Measurements from ENCODE around the gene CCDC33. TPM values are rescaled to one million over a fixed set of nuclear protein-coding genes. Genes with fewer than 3 reads are reported as not detected.
"Not testable (repeated sequence)": the region's sequence is repeated elsewhere in the genome, so short reads cannot be mapped to it uniquely, and the experiment has no call there.

CCDC33 gene
- total RNA-seq, 1 donor from 2014 or later, result 0.52 TPM

DNA sequence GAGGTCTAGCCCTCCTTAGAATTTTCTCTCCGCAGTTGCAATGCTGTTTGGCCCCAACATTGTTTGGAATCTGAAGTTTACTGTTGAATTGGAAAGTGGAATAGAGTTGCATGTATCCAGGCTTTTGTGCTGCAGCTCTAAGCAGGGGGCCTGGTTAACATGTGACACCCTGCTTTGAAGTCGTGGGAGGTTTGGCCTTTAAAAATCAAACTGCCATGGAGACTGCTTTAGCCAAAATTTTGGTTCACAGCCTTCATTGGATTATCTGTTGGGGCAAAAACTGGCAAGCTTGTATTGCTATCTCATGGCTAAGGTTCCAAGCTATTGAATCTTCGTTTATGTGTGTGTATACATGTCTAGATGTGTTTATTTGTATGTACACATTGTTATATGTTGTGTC, 115.5 kb downstream of the CCDC33 start:
- H3K4me1 ChIP-seq (ENCODE audit: control insufficient read depth in 3 of 3, insufficient read depth in 3 of 3, low read length in 3 of 3), result no peaks in the 10 kb centered on the region
- H3K27ac ChIP-seq (ENCODE audit: low read depth, low read length), result no peak overlapping the region
- H3K9ac ChIP-seq (ENCODE audit: low read depth in 1 of 3, low read length in 3 of 3), result no peak overlapping the region
- H3K4me3 ChIP-seq (ENCODE audit: low read length in 3 of 3), result no peak overlapping the region
- peaks cover 0 to 3% (median 2%) of the 10 kb centered on the region in 3 donors for H3K27me3 ChIP-seq (ENCODE audit: control insufficient read depth in 3 of 3, insufficient read depth in 3 of 3, low read length in 3 of 3)
- H3K9me3 ChIP-seq (ENCODE audit: control insufficient read depth in 3 of 3, low read length in 3 of 3), result no peaks in the 10 kb centered on the region
- H3K36me3 ChIP-seq (ENCODE audit: control insufficient read depth in 3 of 3, insufficient read depth in 3 of 3, low read length in 3 of 3), result no peaks in the 10 kb centered on the region

GRCh38 chr15:74352393-74352910, 116.3 kb downstream of the CCDC33 start:
- no peak overlapping the region for H3K27ac ChIP-seq (ENCODE audit: low read depth, low read length)
- H3K4me3 ChIP-seq (ENCODE audit: low read length in 3 of 3), result no peak overlapping the region
- no peak overlapping the region for H3K9ac ChIP-seq (ENCODE audit: low read depth in 1 of 3, low read length in 3 of 3)

GRCh38 chr15:74353992-74354391, 117.9 kb downstream of the CCDC33 start:
- not testable (repeated sequence) for H3K27ac ChIP-seq (ENCODE audit: low read depth, low read length); H3K27me3 ChIP-seq (ENCODE audit: control insufficient read depth in 3 of 3, insufficient read depth in 3 of 3, low read length in 3 of 3); H3K9me3 ChIP-seq (ENCODE audit: control insufficient read depth in 3 of 3, low read length in 3 of 3); H3K36me3 ChIP-seq (ENCODE audit: control insufficient read depth in 3 of 3, insufficient read depth in 3 of 3, low read length in 3 of 3); H3K4me3 ChIP-seq (ENCODE audit: low read length in 3 of 3); H3K4me1 ChIP-seq (ENCODE audit: control insufficient read depth in 3 of 3, insufficient read depth in 3 of 3, low read length in 3 of 3); H3K9ac ChIP-seq (ENCODE audit: low read depth in 1 of 3, low read length in 3 of 3)

More at GRCh38 chr15:74352393-74352910, 116.3 kb downstream of the CCDC33 start:
- H3K36me3 ChIP-seq (ENCODE audit: control insufficient read depth in 3 of 3, insufficient read depth in 3 of 3, low read length in 3 of 3), result no peaks in the 10 kb centered on the region
- H3K27me3 ChIP-seq (ENCODE audit: control insufficient read depth in 3 of 3, insufficient read depth in 3 of 3, low read length in 3 of 3), result peaks cover 0 to 7% (median 2%) of the 10 kb centered on the region in 3 donors
- no peaks in the 10 kb centered on the region for H3K4me1 ChIP-seq (ENCODE audit: control insufficient read depth in 3 of 3, insufficient read depth in 3 of 3, low read length in 3 of 3)
- no peaks in the 10 kb centered on the region for H3K9me3 ChIP-seq (ENCODE audit: control insufficient read depth in 3 of 3, low read length in 3 of 3)

GRCh38 chr15:74356050-74356449, 119.9 kb downstream of the CCDC33 start:
- H3K9ac ChIP-seq (ENCODE audit: low read depth in 1 of 3, low read length in 3 of 3); H3K4me3 ChIP-seq (ENCODE audit: low read length in 3 of 3); H3K9me3 ChIP-seq (ENCODE audit: control insufficient read depth in 3 of 3, low read length in 3 of 3); H3K27me3 ChIP-seq (ENCODE audit: control insufficient read depth in 3 of 3, insufficient read depth in 3 of 3, low read length in 3 of 3); H3K4me1 ChIP-seq (ENCODE audit: control insufficient read depth in 3 of 3, insufficient read depth in 3 of 3, low read length in 3 of 3); H3K27ac ChIP-seq (ENCODE audit: low read depth, low read length); H3K36me3 ChIP-seq (ENCODE audit: control insufficient read depth in 3 of 3, insufficient read depth in 3 of 3, low read length in 3 of 3): not testable (repeated sequence)

GRCh38 chr15:74357514-74357913, 121.4 kb downstream of the CCDC33 start:
- H3K4me1 ChIP-seq (ENCODE audit: control insufficient read depth in 3 of 3, insufficient read depth in 3 of 3, low read length in 3 of 3); H3K9ac ChIP-seq (ENCODE audit: low read depth in 1 of 3, low read length in 3 of 3); H3K36me3 ChIP-seq (ENCODE audit: control insufficient read depth in 3 of 3, insufficient read depth in 3 of 3, low read length in 3 of 3); H3K27ac ChIP-seq (ENCODE audit: low read depth, low read length); H3K27me3 ChIP-seq (ENCODE audit: control insufficient read depth in 3 of 3, insufficient read depth in 3 of 3, low read length in 3 of 3); H3K4me3 ChIP-seq (ENCODE audit: low read length in 3 of 3); H3K9me3 ChIP-seq (ENCODE audit: control insufficient read depth in 3 of 3, low read length in 3 of 3): not testable (repeated sequence)

- H3K4me3 ChIP-seq (ENCODE audit: low read length in 3 of 3); H3K36me3 ChIP-seq (ENCODE audit: control insufficient read depth in 3 of 3, insufficient read depth in 3 of 3, low read length in 3 of 3); H3K4me1 ChIP-seq (ENCODE audit: control insufficient read depth in 3 of 3, insufficient read depth in 3 of 3, low read length in 3 of 3); H3K9me3 ChIP-seq (ENCODE audit: control insufficient read depth in 3 of 3, low read length in 3 of 3); H3K9ac ChIP-seq (ENCODE audit: low read depth in 1 of 3, low read length in 3 of 3); H3K27ac ChIP-seq (ENCODE audit: low read depth, low read length); H3K27me3 ChIP-seq (ENCODE audit: control insufficient read depth in 3 of 3, insufficient read depth in 3 of 3, low read length in 3 of 3): not testable (repeated sequence)
These were observed 123.2 kb downstream of the CCDC33 start for GRCh38 chr15:74359376-74359775.

DNA sequence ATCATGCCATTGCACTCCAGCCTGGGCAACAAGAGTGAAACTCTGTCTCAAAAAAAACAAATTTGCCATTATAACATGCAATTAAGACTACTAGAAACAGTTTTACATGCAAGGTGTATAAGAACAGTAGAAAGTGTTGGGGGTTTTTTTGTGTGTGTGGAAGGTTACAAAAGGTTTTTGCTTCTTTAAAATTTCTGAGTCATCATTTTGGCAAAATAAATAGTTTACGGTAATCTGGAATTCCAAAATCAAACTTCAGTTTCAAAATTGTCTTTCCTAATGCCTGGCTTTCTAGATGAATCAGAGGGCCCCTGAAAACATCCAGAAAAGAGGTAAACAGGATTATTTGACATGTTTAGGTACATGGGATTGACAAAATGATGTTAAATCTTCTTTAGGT, 124.7 kb downstream of the CCDC33 start:
- H3K27me3 ChIP-seq (ENCODE audit: control insufficient read depth in 3 of 3, insufficient read depth in 3 of 3, low read length in 3 of 3); H3K4me1 ChIP-seq (ENCODE audit: control insufficient read depth in 3 of 3, insufficient read depth in 3 of 3, low read length in 3 of 3); H3K9me3 ChIP-seq (ENCODE audit: control insufficient read depth in 3 of 3, low read length in 3 of 3); H3K36me3 ChIP-seq (ENCODE audit: control insufficient read depth in 3 of 3, insufficient read depth in 3 of 3, low read length in 3 of 3); H3K27ac ChIP-seq (ENCODE audit: low read depth, low read length); H3K9ac ChIP-seq (ENCODE audit: low read depth in 1 of 3, low read length in 3 of 3); H3K4me3 ChIP-seq (ENCODE audit: low read length in 3 of 3): not testable (repeated sequence)

GRCh38 chr15:74362482-74362881, 126.4 kb downstream of the CCDC33 start:
- Histone ChIP-seq H3K36me3 (ENCODE audit: control insufficient read depth in 3 of 3, insufficient read depth in 3 of 3, low read length in 3 of 3) (no peaks in the 10 kb centered on the region), H3K4me3 (ENCODE audit: low read length in 3 of 3) (no peak overlapping the region), H3K27me3 (ENCODE audit: control insufficient read depth in 3 of 3, insufficient read depth in 3 of 3, low read length in 3 of 3) (peaks cover 0 to 2% (median 0%) of the 10 kb centered on the region in 3 donors), H3K27ac (ENCODE audit: low read depth, low read length) (no peak overlapping the region), H3K9me3 (ENCODE audit: control insufficient read depth in 3 of 3, low read length in 3 of 3) (no peaks in the 10 kb centered on the region), H3K9ac (ENCODE audit: low read depth in 1 of 3, low read length in 3 of 3) (no peak overlapping the region), H3K4me1 (ENCODE audit: control insufficient read depth in 3 of 3, insufficient read depth in 3 of 3, low read length in 3 of 3) (peaks cover 6% of the 10 kb centered on the region in 3 donors)

DNA sequence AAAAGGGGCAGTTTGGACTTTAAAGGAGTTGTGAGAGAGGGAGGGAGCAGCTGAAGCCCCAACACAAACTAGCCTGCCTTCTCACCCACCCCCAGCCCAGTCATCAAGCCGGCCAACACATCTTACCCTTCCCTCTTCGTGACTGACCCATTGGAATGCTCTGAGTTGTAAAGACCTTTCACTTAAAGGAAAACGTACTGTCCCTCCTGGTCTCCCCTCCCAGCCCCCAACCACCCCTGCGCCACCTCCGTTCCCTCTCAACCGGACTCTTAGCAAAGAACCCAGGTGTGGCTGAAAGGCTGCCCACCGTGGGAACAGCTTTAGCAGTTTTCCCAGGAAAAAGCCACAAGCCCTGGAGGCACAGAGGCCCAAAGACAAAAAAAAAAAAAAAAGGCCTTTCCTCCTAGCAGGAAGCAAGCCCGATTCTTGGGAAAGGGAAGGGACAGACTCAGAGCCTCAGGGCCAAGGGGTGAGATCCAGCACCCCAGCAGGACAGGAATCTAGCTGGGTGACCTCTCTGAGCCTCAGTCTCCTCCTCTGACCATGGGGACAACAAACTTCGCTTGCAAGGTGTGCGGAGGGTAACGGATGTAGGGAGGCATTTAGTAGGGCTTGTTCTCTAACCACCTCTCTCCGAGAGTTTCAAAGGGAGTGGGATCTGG, 128.9 kb downstream of the CCDC33 start:
- peaks cover 6% of the 10 kb centered on the region in 3 donors for H3K4me1 ChIP-seq (ENCODE audit: control insufficient read depth in 3 of 3, insufficient read depth in 3 of 3, low read length in 3 of 3)
- peak overlapping the region; percentile 30 for H3K27ac ChIP-seq (ENCODE audit: low read depth, low read length)
- H3K9ac ChIP-seq (ENCODE audit: low read depth in 1 of 3, low read length in 3 of 3), result peak overlapping the region; percentile 75 to 87 (median 81)
- no peaks in the 10 kb centered on the region for H3K36me3 ChIP-seq (ENCODE audit: control insufficient read depth in 3 of 3, insufficient read depth in 3 of 3, low read length in 3 of 3)
- H3K9me3 ChIP-seq (ENCODE audit: control insufficient read depth in 3 of 3, low read length in 3 of 3), result no peaks in the 10 kb centered on the region
- peak overlapping the region; percentile 66 to 79 (median 76) for H3K4me3 ChIP-seq (ENCODE audit: low read length in 3 of 3)
- peaks cover 0 to 3% (median 0%) of the 10 kb centered on the region in 3 donors for H3K27me3 ChIP-seq (ENCODE audit: control insufficient read depth in 3 of 3, insufficient read depth in 3 of 3, low read length in 3 of 3)

- Histone ChIP-seq H3K27ac (ENCODE audit: low read depth, low read length) (peak overlapping the region; percentile 30), H3K4me1 (ENCODE audit: control insufficient read depth in 3 of 3, insufficient read depth in 3 of 3, low read length in 3 of 3) (peaks cover 6% of the 10 kb centered on the region in 3 donors), H3K9me3 (ENCODE audit: control insufficient read depth in 3 of 3, low read length in 3 of 3) (no peaks in the 10 kb centered on the region), H3K9ac (ENCODE audit: low read depth in 1 of 3, low read length in 3 of 3) (peak overlapping the region; percentile 75 to 87 (median 81)), H3K27me3 (ENCODE audit: control insufficient read depth in 3 of 3, insufficient read depth in 3 of 3, low read length in 3 of 3) (peaks cover 0 to 3% (median 0%) of the 10 kb centered on the region in 3 donors), H3K4me3 (ENCODE audit: low read length in 3 of 3) (peak overlapping the region; percentile 66 to 79 (median 76)), H3K36me3 (ENCODE audit: control insufficient read depth in 3 of 3, insufficient read depth in 3 of 3, low read length in 3 of 3) (no peaks in the 10 kb centered on the region)
These were observed 129.7 kb downstream of the CCDC33 start for GRCh38 chr15:74365598-74366445.
